GM19324 (cell line): ENCODE measurements around the gene CEP112.
"Not testable (repeated sequence)": the region's sequence is repeated elsewhere in the genome, so short reads cannot be mapped to it uniquely, and the experiment has no call there.

Experiments
- ATAC-seq: cut with Tn5 transposase; IDR thresholded peaks from one replicate; pipeline ENCODE4 v1.9.1; 2021; ENCODE audit warnings: mild to moderate bottlenecking, moderate library complexity; ENCODE audit not compliant: unreplicated experiment, low FRiP score

CEP112 gene

DNA sequence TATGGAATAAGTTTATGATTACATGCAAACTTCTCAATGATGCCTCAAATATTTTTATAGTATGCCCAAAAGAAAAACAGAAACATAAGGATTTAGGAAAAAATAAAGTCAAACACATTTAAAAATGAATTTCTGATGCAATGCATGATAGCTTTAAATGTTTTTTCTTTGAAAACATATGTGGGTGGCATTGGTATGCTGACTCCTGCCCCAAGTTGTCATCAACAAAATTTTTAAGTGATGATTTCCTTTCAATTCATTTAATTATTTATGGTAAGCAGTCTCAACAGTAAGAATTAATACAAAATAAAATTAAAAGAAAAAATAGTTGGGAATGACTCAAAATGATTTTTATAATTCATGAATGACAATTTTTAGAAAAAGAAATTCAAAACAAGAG is 104.9 kb downstream of the CEP112 start:
- no peak for ATAC-seq

DNA sequence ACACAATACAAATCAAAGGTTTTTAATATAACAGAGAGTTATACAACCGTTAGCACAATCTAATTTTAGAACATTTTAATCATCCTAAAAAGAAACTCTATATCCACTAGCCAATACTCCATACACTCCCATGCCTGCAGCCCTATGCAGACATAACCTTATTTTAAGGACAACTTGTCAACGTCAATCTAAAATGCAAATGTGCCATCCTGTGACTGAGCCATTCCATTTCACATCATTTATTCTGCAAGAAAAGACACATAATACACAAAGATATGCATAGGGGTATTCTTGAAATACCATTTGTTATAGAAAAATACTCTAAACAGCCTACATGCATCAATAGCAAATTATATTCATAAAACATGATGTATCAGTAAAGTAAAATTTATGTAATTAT is 106.7 kb downstream of the CEP112 start:
- no peak for ATAC-seq

DNA sequence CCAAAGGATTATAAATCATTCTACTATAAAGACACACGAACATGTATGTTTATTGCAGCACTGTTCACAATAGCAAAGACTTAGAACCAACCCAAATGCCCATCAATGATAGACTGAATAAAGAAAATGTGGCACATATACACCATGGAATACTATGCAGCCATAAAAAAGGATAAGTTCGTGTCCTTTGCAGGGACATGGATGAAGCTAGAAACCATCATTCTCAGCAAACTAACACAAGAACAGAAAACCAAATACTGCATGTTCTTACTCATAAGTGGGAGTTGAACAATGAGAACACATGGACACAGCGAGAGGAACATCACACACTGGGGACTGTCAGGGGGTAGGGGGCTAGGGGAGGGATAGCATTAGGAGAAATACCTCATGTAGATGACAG is 111.3 kb downstream of the CEP112 start:
- ATAC-seq = not testable (repeated sequence)

DNA sequence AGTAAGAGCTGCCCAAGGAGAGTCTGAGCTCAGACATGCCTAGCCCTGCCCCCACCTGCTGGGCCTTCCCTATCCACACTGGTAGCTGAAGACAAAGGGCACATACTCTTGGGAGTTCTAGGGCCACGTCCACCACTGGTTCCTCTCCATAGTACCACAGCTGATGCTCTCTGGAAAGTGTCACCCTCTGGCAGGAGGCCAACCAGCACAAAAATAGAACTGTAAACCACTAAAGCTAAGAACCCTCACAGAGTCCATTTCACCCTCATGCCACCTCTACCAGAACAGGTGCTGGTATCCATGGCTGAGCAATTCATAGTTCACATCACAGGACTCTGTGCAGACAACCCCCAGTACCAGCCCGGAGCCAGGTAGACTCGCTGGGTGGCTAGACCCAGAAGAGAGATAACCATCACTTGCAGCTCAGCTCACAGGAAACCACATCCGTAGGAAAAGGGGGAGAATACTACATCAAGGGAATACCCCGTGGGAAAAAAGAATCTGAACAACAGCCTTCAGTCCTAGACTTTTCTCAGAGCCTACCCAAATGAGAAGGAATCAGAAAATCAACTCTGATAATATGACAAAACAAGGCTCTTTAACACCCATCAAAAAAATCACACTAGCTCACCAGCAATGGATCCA is 115.3 kb downstream of the CEP112 start:
- ATAC-seq = no peak

DNA sequence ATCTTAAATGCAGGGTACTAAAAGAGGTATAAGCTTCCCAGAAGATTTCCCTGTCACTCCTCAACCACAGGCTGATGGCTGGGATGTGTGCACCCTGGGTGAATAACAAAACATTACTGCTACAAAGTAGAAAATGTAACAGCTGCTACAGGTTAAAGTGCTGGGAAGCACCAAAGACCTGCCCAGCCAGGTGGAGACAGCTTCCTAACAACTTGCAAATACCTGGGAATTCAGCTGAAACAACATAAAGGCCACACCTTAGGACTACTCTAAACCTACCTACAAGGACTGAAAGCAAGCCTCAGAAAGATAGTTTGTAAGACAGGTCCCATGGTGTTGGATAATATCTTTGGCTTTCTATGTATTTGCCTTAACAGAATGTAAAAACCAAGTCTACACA is 118.5 kb downstream of the CEP112 start:
- ATAC-seq = no peak

DNA sequence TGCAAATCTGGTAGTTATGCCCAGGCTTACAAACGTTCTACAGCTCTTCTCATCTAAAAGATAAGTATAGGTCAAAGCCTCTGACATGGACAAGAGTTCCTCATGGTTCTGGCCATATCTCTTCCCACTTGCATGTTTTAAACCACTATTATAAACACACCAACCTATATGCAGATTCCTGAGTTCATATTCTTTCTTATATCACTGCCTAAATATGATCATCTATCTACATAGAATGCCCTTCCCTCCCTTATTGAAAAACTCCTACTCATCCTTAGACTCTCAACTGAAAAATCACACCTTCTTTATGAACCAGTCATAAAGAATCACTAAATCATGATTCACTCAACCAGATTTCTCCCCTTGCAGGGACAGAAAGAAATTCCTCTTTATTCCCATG is 128.2 kb downstream of the CEP112 start:
- ATAC-seq = no peak

DNA sequence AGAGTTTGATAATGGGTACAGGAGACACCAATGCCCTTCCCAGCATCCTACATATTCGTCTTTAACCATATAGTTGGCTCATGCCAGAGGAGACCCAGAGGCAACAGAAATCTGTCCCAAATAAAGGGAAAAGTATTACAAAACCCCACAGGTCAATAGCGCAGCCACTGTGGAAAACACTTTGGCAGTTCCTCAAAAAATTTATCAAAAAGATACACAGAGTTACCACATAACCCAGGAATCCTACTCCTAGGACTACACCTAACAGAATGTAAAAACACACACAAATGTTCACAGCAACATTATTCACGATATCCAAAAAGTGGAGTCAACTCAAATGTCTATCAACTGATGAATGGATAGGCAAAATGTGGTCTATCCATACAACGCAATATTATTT is 135.8 kb downstream of the CEP112 start:
- ATAC-seq = no peak

DNA sequence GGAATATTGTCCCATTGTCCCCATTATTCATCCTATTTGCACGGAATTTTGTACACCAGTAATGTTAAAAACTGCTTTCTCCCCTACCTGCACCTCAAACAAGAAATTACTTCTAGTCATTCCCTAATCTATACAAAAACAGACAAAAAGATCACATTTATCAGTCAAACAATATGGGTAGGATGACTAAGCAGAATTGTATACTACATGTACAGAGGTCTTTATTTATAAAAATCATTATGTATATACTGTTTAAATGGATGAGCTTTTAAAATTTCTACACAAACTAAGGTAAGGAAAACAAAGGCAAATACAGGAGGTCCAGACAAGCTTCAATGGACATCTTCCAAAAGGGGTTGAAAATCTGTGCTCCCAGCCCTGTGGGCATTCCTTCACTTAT is 137.7 kb downstream of the CEP112 start:
- no peak for ATAC-seq

DNA sequence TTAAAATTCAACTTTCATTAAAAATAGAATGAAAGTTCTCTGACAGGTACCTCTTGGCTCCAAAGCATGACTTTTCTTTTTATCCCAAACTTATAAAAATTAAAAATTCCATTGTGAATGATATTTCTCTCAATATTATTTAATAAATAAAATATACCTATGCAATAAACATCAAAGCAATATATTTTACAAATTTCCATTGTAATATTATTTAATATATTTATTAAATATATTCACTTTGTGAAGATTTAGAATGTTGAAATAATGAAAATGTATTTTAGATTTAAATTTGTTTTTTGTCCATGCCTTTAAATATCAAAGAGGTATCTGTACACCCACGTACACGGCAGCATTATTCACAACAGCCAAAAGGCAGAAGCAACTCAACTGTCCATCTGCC is 147.8 kb downstream of the CEP112 start:
- ATAC-seq = no peak

DNA sequence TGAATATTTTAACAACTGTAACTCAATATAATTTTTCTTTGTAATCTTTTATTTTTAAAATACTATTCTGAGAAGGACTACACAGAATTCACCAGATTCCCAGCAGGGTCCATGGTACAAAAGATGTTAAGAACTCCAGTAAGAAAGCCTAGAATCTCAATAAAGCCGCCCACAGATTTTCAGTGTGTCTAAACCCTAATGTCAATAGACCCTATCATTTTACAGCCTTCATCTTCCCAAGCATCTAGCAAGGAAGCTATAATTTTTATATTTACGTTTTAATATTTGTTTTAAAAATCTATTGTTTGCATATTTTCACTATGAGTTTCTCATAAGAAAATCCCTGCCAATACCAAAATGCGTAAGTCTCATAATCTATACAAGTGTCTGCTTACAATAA is 148.5 kb downstream of the CEP112 start:
- no peak for ATAC-seq

DNA sequence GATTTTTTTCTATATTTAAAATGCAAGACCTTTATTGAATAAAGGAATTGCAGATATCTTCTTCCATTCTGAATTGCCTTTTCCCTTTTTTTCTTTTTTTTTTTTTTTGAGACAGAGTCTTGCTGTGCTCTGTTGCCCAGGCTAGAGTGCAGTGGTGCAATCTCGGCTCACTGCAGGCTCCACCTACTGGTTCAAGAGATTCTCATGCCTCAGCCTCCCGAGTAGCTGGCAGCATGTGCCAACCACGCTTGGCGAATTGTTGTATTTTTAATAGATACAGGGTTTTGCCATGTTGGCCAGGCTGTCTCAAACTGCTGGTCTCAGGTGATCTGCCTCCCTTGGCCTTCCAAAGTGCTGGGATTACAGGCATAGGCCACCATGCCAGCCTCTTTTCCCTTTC is 151.5 kb downstream of the CEP112 start:
- ATAC-seq = no peak

DNA sequence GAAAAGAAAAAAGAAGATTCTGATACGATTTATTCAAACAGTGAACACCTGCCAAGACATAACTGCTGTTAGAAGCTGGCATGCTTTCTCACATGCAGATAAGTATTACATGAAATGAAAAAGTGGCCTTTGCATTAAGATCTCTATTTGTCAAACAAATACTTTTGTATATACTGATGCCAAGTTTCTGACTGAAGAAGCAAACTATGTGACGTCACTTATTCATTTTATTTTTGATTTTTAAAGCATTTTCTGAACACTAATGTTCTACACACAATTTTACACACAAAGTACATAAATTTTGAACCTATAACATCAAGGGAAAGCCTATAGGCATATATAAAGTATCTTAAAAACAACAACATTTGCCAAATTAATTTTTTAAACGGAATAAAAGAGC is 153.8 kb downstream of the CEP112 start:
- ATAC-seq = no peak

DNA sequence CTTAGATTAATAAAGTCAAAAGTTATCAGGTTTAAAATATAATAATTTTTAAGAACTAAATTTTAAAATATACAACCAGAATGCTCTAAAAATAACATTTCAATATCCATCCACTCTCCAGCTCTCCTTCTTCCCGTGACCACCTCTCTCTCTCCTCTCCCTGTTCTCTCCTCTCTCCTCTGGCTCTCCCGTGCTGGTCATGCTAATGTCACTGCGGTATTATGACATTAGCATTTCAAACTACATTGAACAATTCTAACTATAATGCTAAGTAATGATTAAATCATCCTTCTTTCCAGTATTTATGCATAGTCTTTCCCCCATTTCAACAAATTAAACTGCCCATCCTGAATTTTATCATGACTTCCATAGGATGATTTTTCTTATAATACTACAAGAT is 154.7 kb downstream of the CEP112 start:
- no peak for ATAC-seq

DNA sequence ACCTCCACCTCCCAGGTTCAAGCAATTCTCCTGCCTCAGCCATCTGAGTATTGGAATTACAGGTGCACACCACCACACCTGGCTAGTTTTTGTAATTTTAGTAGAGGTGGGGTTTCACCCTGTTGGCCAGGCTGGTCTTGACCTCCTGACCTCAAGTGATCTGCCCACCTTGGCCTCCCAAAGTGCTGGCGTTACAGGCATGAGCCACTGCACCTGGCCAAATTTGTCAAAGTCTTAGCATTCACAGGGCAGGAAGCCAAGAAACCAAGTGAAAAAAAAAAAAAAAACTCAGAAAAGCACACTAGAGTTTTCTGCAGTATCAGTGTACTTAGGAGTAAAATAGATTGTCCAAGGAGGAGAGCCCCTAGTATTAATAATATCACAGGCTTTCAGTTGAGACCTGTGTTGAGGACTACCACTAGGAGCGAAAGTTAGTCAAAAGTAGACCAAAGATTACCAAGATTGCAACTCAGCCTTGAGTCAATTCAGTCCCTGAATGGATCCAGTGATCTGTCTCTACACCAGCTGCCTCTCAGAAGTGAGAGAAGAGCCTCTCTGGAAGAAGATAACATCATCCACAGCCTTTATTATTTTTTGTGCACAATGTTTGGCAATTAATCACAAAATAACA is 159.7 kb downstream of the CEP112 start:
- no peak for ATAC-seq

DNA sequence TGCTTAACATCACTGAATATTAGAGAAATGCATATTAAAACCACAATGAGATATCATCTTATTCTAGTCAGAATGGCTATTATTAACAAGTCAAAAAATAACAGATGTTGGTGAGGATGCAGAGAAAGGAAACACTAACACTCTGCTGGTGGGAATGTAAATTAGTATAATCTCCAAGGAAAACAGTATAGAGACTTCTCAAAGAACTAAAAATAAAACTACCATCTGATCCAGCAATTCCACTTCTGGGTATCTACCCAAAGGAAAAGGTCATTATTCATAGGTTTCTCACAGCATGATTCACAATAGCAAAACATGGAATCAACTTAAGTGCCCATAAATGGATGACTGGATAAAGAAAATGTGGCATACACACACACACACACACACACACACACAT is 166.4 kb downstream of the CEP112 start:
- no peak for ATAC-seq

DNA sequence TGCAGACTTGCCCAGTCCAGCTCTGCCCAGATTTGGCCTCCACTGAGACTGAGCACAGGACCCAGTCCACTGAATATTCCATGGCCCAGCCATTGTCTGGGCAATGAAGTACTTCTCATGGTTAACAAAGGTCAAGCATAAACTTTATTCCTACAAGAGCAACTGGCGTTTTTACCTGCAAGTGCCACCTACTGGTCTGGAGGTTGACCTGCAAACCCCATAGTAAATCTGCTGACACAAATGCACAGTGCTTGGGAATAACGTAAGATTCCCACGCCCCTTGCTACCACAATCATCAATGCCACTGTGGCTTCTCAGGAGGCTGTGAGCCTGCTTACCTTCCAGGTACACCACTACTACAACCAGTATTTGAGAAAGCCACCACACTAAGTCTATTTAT is 170.2 kb downstream of the CEP112 start:
- ATAC-seq = no peak

DNA sequence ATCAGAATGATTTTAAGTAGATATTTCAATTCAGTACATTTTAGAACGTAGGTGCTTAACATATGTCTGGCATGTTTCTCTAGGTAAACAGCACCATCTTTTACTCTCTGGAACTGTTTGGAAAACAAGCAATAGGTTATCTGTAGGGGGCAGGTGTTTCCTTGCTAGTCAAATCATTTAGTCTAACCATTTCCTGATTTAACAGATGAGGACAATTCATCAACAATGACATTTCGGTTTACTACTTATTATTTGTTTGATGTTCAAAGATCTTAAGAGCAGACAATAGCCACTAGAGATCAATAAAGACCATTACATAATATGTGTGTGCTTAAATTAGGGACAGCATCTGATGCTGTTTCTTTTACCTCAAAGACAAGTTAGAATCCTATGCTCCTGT is 173.1 kb downstream of the CEP112 start:
- no peak for ATAC-seq

DNA sequence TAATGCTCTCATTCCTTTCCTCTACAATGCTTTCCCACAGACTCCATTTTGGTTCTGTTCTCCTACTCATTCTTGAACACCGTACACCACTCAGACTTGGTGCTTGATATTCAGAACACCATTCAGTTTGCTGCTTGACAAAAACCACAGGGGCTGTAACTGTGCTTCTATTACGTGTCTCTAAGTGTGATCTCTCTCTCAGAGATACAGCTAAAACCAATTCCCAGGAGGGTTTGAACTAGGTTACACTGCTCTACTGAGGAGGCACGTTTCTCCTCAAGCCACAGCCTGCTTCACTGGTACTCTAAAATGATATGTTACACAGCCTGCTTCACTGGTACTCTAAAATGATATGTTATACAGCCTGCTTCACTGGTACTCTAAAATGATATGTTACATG is 175.7 kb downstream of the CEP112 start:
- ATAC-seq = no peak

DNA sequence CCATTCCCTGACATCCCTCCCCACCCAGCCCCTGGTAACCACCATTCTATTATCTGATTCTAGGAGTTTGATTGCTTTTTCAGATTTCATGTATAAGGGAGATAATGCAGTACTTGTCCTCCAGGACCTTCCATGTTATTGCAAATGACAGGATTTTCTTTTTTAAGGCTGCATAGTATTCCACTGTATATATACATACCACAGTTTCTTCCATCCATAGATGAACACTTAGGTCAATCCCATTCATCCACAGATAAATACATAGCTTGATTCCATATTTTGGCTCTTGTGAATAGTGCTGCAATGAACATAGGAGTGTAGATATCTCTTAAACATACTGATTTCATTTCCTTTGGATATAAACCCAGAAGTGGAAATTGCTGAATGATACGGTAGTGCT is 183.3 kb downstream of the CEP112 start:
- no peak for ATAC-seq

DNA sequence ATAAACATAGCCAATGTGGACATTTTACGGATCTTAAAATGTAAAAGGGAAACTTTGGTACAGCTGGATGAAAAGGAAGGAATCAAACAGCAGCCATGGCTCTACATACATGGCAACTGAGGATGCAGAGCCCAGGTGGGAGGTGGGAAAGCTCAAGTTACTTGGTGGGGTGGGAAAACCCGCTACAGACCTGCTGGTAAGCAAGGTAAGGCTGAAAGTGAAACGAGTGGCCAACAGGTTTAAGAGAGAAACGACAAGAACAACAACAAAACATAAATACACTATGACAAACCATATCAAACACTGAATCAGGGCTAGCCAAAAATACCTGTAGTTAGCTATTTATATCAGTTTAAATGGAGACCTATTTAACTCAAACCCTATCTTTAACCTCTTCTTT is 185.3 kb downstream of the CEP112 start:
- no peak for ATAC-seq

DNA sequence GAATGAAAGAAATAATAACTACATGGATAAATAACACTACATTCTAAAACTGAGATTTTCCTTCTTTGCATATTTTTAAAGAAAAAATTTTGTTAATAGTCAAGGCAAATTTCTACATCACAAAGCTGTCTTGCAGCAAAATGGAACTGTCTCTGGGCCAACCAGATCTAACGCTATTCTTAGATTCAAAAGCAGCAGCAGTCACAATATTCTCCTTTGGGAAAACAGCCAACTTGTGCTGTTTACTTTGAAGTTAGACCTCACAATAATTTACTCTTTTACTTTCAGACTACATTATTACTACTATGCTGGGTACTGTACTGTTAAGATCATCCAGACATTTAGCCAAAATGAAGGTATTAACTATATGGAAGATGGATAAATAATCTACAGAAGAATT is 189.1 kb downstream of the CEP112 start:
- ATAC-seq = no peak

DNA sequence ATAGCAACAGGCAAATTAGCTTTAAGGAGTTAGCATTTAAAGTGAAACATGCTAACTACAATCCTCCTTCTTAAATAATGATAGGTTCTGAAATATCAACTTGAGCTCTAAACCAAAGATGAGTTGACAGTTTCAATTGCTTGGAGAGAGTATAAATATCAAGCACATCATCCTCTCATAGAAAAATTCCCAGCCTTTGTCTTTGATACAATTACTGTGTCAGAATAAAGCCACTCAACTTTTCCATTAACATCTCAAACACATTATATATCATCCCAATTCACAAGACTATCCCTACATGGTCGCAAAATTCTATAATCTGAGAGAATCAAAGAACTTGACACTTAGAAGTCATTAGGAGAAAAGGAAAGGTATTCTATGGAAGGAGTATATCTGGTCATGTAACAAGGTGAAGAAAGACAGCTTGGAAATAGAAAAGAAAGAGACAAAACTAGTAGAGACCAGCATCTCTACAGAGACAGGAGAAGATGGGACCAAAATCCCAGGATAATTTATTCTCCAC is 189.8 kb downstream of the CEP112 start:
- no peak for ATAC-seq
